Liver (tissue), 9 donors: ENCODE measurements around the gene ARHGEF18. TPM values are rescaled to one million over a fixed set of nuclear protein-coding genes. Genes with fewer than 3 reads are reported as not detected.

Experiments
- DNase-seq: peaks from one replicate; pipeline ENCODE4 v3.0.0-alpha.2; 2017; ENCODE audit warnings: low spot score
- H3K27ac ChIP-seq, 2 donors: one replicate each; pipeline ENCODE4 v1.7.0; 2013; ENCODE audit warnings: inconsistent platforms in 2 of 2, low read length in 2 of 2, control low read depth in 1 of 2, low read depth in 1 of 2, mild to moderate bottlenecking in 1 of 2
- H3K27me3 ChIP-seq, 4 donors: one replicate each; pipeline versions ENCODE4 v1.6.1 to v1.7.0; 2013; ENCODE audit warnings: low read length in 3 of 4, inconsistent platforms in 1 of 4, mild to moderate bottlenecking in 1 of 4, moderate library complexity in 1 of 4; ENCODE audit not compliant: control insufficient read depth in 4 of 4, insufficient read depth in 4 of 4
- H3K36me3 ChIP-seq, 4 donors: one replicate each; pipeline versions ENCODE4 v1.6.1 to v1.7.0; 2013; ENCODE audit warnings: low read length in 3 of 4, mild to moderate bottlenecking in 3 of 4, low read depth in 1 of 4, moderate library complexity in 1 of 4; ENCODE audit not compliant: control insufficient read depth in 4 of 4, insufficient read depth in 3 of 4
- H3K4me1 ChIP-seq, 4 donors: one replicate each; pipeline versions ENCODE4 v1.6.1 to v1.7.0; 2013; ENCODE audit warnings: low read length in 3 of 4, mild to moderate bottlenecking in 3 of 4, moderate library complexity in 1 of 4; ENCODE audit not compliant: control insufficient read depth in 4 of 4, insufficient read depth in 4 of 4
- H3K4me3 ChIP-seq, 3 donors: one replicate each; pipeline versions ENCODE4 v1.6.1 to v1.7.0; 2013; ENCODE audit warnings: low read length in 3 of 3, control low read depth in 1 of 3, low read depth in 1 of 3, mild to moderate bottlenecking in 1 of 3
- H3K9ac ChIP-seq, 2 donors: one replicate each; pipeline ENCODE4 v1.7.0; 2013; ENCODE audit warnings: low read length in 2 of 2, mild to moderate bottlenecking in 2 of 2, moderate library complexity in 2 of 2, control low read depth in 1 of 2, low read depth in 1 of 2
- H3K9me3 ChIP-seq, 4 donors: one replicate each; pipeline versions ENCODE4 v1.6.1 to v1.7.0; 2013; ENCODE audit warnings: low read length in 3 of 4; ENCODE audit not compliant: control insufficient read depth in 4 of 4
- FOXA1 ChIP-seq: IDR thresholded peaks from 2 replicates; pipeline ENCODE4 v1.6.1; 2016; ENCODE audit warnings: antibody characterized with exemption
- FOXA2 ChIP-seq: IDR thresholded peaks from 2 replicates; pipeline ENCODE4 v1.6.1; 2016; ENCODE audit warnings: antibody characterized with exemption
- HNF4A ChIP-seq, 2 donors: conservative IDR thresholded peaks; 2 replicates each; pipeline ENCODE4 v1.6.1; 2016; ENCODE audit warnings: antibody characterized with exemption in 2 of 2, mild to moderate bottlenecking in 2 of 2
- JUND ChIP-seq, 2 donors: IDR thresholded peaks; 2 replicates each; pipeline ENCODE4 v1.6.1; 2016; ENCODE audit warnings: antibody characterized with exemption in 2 of 2
- RAD21 ChIP-seq, 2 donors: IDR thresholded peaks; 2 replicates each; pipeline ENCODE4 v1.6.1; 2016; ENCODE audit warnings: antibody characterized with exemption in 2 of 2, mild to moderate bottlenecking in 2 of 2
- RXRA ChIP-seq, 2 donors: IDR thresholded peaks; 2 replicates each; pipeline ENCODE4 v1.6.1; 2017 to 2018; ENCODE audit warnings: antibody characterized with exemption in 2 of 2, mild to moderate bottlenecking in 1 of 2
- SP1 ChIP-seq: IDR thresholded peaks from 2 replicates; pipeline ENCODE4 v1.6.1; 2018; ENCODE audit warnings: antibody characterized with exemption, mild to moderate bottlenecking
- TAF1 ChIP-seq: conservative IDR thresholded peaks from 2 replicates; pipeline ENCODE4 v1.6.1; 2016; ENCODE audit warnings: antibody characterized with exemption, mild to moderate bottlenecking
- ZBTB33 ChIP-seq: IDR thresholded peaks from 2 replicates; pipeline ENCODE4 v1.6.1; 2016; ENCODE audit warnings: antibody characterized with exemption
- WGBS: extraction: QIAGEN DNeasy Blood & Tissue Kit; methylation state at CpG from one replicate; pipeline ENCODE4 v1.1.7; 2013; 5-methylcytosine and 5-hydroxymethylcytosine counted together
- polyA plus RNA-seq, 2 donors: library from polyadenylated mRNA; stranded (reverse) in 1 of 2; unstranded in 1 of 2; fragments of 200-250 nt in 1 of 2; fragments of >200 nt in 1 of 2; fragmentation: Nextera tagmentation in 1 of 2; extraction: Ambion mirVana in 1 of 2; gene quantifications; one replicate each; pipeline versions ENCODE4 v1.2.1 to v1.2.3, GENCODE V29; 2013 to 2015
- total RNA-seq, 2 donors: library from RNA; depleted of rRNA; stranded (reverse); fragments of >200 nt; gene quantifications; one replicate each; pipeline ENCODE4 v1.2.3, GENCODE V29; 2014
- donor health status: healthy.
- donor health status: healthy.
- donor health status: healthy.
- donor health status: healthy.
- donor health status: healthy.

ARHGEF18 gene
- total and polyA plus RNA-seq, 4 donors: 3.3 to 28.8 (median 14.9) TPM

DNA sequence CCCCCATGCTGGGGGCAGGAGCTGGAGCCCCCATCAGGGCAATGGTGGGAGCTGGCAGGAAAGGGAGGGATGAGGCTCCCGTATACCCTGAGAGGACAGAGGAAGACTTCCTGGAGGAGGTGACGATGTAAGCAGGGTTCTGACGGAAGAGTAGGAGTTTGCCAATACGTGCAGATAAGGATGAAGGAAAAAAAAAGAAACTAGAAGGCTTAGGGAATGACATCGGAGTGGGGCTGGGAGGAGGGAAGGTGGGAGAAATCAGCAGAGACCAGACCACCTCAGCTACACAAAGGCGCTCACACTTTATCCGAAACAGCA lies 32.3 kb downstream of the ARHGEF18 start:
- 87% methylated on average over 7 of the region's 7 CpGs for WGBS
- H3K36me3 ChIP-seq: no peaks in the 10 kb centered on the region

GRCh38 chr19:7382694-7383093 lies 34.0 kb downstream of the ARHGEF18 start:
- 87% methylated on average over 9 of the region's 9 CpGs for WGBS
- peaks cover 0 to 7% (median 4%) of the 10 kb centered on the region in 4 donors for H3K4me1 ChIP-seq
- H3K9me3 ChIP-seq: no peaks in the 10 kb centered on the region
- no peak for DNase-seq
- no peak overlapping the region for H3K9ac ChIP-seq
- no peak overlapping the region for H3K4me3 ChIP-seq
- no peak for TF ChIP-seq FOXA2
- no peak overlapping the region for H3K27ac ChIP-seq
- no peaks in the 10 kb centered on the region for H3K36me3 ChIP-seq
- H3K27me3 ChIP-seq: no peaks in the 10 kb centered on the region

More for the DNA sequence above, 32.3 kb downstream of the ARHGEF18 start:
- no peak overlapping the region for H3K4me3 ChIP-seq
- DNase-seq: no peak
- peaks cover 0 to 4% (median 2%) of the 10 kb centered on the region in 4 donors for H3K4me1 ChIP-seq
- no peak overlapping the region for H3K9ac ChIP-seq
- H3K27ac ChIP-seq: no peak overlapping the region
- no peak for TF ChIP-seq HNF4A (conservative IDR thresholded peaks at IDR 0.05)
- TF ChIP-seq ZBTB33: no peak
- no peak for TF ChIP-seq FOXA1
- TF ChIP-seq SP1: no peak
- TF ChIP-seq RAD21 (IDR thresholded peaks at IDR 0.05): no peak
- no peak for TF ChIP-seq RXRA (IDR thresholded peaks at IDR 0.05)
- H3K9me3 ChIP-seq: no peaks in the 10 kb centered on the region
- no peaks in the 10 kb centered on the region for H3K27me3 ChIP-seq

GRCh38 chr19:7383284-7383683 lies 34.5 kb downstream of the ARHGEF18 start:
- Histone ChIP-seq H3K9me3 (no peaks in the 10 kb centered on the region), H3K27ac (no peak overlapping the region), H3K9ac (no peak overlapping the region), H3K4me1 (peaks cover 0 to 10% (median 5%) of the 10 kb centered on the region in 4 donors), H3K4me3 (no peak overlapping the region), H3K27me3 (no peaks in the 10 kb centered on the region), H3K36me3 (no peaks in the 10 kb centered on the region)
- TF ChIP-seq RXRA (IDR thresholded peaks at IDR 0.05) (no peak), TAF1 (no peak)
- no peak for DNase-seq
- 84% methylated on average over 7 of the region's 7 CpGs for WGBS

DNA sequence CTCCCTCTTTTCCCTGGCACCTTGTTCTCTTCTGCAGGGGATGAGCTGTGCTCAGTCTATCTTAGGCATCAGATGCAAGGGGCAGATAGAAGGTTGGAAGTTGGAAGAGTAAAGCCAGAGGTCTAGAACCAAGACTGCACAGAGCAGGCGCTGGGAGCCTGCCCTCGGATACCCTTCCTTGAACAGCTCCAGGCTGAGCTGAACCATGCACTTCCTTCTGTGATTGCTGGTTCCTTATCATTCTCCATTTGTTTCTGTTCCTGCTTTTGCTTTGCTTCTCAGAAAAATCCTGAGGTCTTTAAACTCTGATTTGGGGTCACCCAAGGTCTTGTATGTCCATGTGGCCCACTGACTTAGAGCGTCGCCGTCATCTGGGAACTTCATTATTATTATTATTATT lies 36.3 kb downstream of the ARHGEF18 start:
- Histone ChIP-seq H3K27ac (no peak overlapping the region), H3K27me3 (no peaks in the 10 kb centered on the region), H3K4me3 (no peak overlapping the region), H3K9ac (no peak overlapping the region), H3K9me3 (no peaks in the 10 kb centered on the region), H3K36me3 (no peaks in the 10 kb centered on the region), H3K4me1 (peaks cover 0 to 10% (median 5%) of the 10 kb centered on the region in 4 donors)
- no peak for DNase-seq
- TF ChIP-seq RXRA (IDR thresholded peaks at IDR 0.05) (peak; percentile 32 to 38), RAD21 (IDR thresholded peaks at IDR 0.05) (no peak)
- WGBS: 82% methylated on average over 5 of the region's 5 CpGs

GRCh38 chr19:7386308-7386707 lies 37.6 kb downstream of the ARHGEF18 start:
- Histone ChIP-seq H3K9me3 (no peaks in the 10 kb centered on the region), H3K27ac (no peak overlapping the region), H3K9ac (no peak overlapping the region), H3K27me3 (no peaks in the 10 kb centered on the region), H3K36me3 (no peaks in the 10 kb centered on the region), H3K4me1 (peaks cover 0 to 10% (median 5%) of the 10 kb centered on the region in 4 donors), H3K4me3 (no peak overlapping the region)
- WGBS: 72% methylated on average over 9 of the region's 9 CpGs
- DNase-seq: no peak
- TF ChIP-seq RAD21 (IDR thresholded peaks at IDR 0.05): peak in 1 of 2 donors; percentile 23
- no peak for TF ChIP-seq JUND (IDR thresholded peaks at IDR 0.05)
